GM19463 (cell line): ENCODE data around the gene ELFN1.

Source experiments
- ATAC-seq: cut with Tn5 transposase; IDR thresholded peaks from one replicate; pipeline ENCODE4 v1.9.1; 2021; ENCODE audit warnings: mild to moderate bottlenecking, moderate library complexity; ENCODE audit not compliant: unreplicated experiment

Gene ELFN1

DNA sequence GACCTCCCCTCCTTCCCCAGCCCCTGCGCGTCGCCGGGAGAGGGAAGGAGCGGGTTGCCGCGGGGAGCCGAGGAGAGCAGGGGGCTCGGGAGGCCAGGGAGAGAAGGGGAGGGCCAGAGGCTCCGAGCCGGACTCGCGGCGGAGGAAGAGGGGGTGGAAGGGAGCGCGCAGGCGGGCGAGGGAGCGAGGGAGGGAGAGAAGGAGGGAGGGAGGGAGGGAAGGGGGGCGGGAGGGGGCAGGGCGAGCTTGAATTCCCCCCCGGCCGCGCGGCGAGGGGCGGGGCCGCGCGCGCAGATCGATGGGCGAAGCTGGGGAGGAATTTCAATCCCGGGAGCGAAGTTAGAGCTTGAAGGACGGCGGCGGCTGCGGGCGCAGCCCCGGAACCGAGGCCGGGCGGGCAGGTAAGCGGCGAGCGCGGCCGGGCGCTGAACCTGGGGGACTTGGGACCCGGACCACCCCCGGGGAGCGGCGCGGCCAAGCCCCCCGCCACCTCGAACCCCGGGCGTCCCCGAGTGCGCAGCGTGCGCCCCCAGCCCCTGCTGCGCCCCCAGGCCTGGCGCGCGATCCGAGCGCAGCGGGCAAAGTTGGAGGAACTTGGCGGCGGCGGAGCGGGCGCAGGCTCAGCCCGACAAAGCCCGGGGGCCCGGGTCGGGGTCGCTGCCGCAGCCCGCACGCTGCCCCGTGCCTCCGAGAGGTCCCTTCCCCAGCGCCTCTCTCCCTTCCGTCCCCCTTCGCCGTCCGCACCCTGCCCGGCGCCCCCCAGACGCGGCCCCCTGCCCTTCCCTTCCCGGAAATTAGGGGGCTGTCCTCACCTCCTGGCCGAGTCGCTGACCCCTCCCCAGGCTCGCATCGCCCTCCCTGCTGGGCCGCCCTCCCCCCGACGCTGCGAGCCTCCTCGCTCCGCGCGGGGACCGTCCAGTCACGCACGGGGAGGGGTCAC is at the start of gene ELFN1:
TSS of gene ELFN1 (plus strand) at position 324 of the 940 bp plus-strand sequence. CDS start 74,320 bp downstream, outside the sequence.
- ATAC-seq: no peak

- ATAC-seq: no peak
These were observed 49.2 kb upstream of the ELFN1 start for GRCh38 chr7:1620835-1621234.

GRCh38 chr7:1621718-1622117 is 48.4 kb upstream of the ELFN1 start:
- no peak for ATAC-seq

DNA sequence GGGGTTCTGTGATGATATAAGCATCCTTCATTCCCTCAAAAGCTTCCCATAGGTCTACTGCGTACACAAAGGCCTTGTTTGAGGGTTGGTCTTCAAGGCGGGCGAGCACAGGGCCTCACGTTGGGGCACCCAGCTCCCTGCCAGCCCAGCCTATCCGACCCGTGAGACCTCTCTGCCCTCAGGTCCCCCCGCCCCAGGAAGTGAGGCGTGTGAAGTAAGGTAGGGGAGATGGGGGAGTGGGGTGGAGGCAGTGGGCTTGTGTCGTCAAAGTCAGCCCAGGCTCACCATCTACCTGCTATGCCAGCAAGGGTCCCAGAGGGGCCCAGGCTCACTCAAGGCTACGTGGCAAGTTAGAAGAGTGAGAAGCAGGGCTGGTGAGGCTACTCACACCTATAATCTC is 47.6 kb upstream of the ELFN1 start:
- no peak for ATAC-seq

DNA sequence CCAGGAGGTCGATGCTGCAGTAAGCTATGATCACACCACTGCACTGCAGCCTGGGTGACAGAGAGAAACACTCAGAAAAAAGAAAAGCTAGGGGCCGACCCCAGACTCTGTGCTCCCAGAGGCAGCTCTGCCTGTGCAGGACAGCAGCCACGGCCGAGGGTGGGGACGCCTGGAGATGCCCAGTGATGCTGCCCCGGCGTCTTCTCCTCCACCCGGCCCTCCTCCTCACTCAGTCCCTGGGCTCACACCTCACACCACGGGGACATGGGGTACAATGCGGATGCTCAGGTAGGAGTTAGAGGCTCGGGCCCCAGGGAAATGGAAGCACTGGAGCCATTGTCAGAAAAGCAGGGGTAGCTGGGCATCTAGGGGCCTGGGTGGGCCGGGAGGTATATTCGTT is 46.3 kb upstream of the ELFN1 start:
- no peak for ATAC-seq

- ATAC-seq: no peak
These were observed 44.8 kb upstream of the ELFN1 start for GRCh38 chr7:1624999-1625927.

DNA sequence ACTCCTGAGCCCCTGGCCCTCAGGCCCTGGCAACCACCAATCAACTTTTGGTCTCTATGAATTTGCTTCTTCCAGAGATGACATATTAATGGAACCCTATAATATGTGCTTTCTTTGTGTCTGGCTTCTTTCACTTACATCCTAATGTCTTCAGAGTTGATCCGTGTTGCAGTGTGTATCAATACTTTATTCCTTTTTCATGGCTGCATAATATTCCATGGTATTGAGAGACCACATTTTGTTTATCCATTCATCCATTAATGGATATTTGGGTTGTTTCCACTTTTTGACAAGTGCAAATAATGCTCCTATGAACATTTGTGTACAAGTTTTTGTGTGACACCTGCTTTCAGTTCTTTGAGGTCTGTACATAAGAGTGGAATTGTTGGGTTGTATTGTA is 43.3 kb upstream of the ELFN1 start:
- no peak for ATAC-seq

DNA sequence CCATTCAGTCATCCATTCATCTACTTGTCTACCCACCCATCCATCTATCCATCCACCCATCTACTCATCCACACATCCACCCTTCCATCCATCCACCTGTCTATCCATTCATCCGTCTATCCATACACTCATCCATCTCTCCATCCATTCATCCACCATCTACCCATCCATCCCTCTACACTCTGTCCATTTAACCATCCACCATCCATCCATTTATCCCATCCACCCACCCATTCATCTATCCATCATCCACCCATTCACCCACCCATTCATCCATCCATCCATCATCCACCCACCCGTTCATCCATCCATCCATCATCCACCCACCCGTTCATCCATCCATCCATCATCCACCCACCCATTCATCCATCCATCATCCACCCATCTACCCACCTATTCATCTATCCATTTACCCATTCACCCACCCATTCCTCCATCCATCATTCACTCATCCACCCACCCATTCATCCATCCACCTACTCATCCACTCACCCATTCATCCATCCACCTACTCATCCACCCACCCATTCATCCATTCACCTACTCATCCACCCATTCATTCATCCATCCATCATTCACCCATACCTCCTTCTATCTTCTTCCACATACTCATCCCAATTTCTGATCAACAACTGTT is 39.3 kb upstream of the ELFN1 start:
- ATAC-seq: no peak

GRCh38 chr7:1631678-1632077 is 38.4 kb upstream of the ELFN1 start:
- no peak for ATAC-seq

DNA sequence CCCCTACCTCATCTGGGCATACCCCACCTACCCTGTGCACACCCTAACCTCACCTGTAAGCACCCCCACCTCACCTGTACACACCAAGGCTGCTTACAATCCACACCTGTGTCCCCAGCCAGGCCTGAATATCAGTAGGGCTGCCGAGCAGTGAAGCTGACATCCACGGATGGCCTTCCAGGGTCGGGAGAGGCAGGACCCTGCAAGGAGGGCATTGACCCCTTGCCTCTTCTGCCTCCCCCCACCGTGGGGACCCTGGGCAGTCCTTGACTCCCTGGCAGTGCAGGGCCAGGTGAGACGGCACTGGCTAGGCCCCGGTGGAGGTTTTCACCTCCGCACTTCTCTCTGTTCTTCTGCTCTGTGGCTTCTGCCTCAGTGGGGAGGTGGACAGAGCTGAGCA is 37.6 kb upstream of the ELFN1 start:
- no peak for ATAC-seq

DNA sequence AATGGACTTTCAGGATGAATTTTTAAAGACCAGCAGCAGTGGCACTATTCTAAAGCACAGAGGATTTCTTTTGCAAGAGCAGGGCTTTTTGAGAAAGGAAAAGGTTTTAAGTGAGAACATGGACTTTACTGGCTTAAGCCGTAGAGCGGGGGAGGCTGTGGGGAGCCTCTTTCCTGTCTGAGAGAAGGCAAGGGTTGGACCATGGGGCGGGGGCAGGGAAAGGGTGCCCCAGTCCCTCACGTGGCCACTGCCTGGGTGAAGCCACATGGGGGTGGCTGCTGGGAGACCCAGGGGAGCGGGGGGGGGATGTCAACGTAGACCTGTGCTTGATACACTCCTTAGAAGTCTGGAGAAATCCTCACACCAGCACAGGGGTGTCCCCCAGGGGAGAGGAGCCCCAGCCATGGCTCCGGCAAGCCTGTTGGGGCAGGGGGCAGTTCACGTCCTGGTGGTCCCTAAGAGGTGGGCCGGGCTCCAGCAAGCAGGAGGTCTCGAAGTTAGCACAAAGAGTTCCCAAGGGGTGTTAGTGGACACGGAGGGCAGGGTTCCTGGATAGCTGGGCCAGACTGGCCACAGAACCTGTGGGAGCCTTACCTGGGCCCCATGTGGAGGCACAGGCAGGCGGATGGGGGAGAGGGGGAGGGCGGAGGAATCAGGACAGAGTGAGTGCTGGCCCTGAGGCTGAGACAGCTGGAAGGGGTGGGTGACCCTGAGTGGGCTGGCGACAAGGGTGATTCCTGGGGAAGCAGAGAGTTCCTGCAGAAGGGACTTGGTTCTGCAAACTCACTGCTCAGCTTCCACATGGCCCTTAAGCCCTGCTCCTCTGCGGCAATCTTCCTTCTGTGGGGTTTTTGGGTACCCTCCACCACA is 36.9 kb upstream of the ELFN1 start:
- ATAC-seq: no peak

DNA sequence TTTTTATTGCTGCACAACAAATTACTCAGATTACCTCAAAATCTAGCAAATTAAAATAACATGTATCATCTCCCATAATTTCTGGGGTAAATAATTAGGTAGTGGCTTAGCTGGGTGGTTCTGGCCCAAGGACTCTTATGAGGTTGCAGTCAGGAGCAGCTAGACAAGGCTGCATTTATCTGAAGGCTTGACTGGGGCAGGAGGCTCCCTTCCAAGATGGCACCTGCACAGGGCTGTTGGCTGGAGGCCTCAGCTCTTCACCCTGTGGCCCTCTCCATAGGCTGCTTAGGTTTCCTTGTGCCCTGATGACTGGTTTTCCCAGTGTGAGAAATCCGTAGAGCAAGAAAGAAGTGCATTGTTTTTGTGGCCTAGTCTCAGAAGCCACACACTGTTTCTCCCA is 34.7 kb upstream of the ELFN1 start:
- ATAC-seq: no peak

GRCh38 chr7:1637155-1637554 is 32.9 kb upstream of the ELFN1 start:
- ATAC-seq: no peak

- no peak for ATAC-seq
These were observed 31.8 kb upstream of the ELFN1 start for GRCh38 chr7:1638215-1638661.

DNA sequence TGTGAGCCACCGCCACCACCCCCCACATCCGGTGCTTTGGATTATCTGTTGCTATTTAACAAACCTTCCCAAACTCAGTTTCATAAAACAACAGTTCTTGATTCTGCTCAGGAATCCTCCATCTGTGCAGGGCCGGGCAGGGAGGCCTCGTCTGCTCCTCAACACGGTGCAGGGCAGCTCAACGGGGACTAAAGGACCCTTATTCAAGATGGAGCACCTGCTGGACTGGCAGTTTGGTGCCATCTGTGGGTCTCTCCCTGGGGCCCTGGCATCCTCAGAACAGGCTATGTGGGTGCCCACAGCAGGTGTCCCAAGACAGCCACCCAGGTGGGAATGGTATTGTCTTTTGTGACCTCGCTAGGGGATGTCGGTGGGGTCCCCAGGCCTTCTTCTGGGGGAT is 31.0 kb upstream of the ELFN1 start:
- ATAC-seq: no peak

- ATAC-seq: no peak
These were observed 30.4 kb upstream of the ELFN1 start for GRCh38 chr7:1639532-1640175.

DNA sequence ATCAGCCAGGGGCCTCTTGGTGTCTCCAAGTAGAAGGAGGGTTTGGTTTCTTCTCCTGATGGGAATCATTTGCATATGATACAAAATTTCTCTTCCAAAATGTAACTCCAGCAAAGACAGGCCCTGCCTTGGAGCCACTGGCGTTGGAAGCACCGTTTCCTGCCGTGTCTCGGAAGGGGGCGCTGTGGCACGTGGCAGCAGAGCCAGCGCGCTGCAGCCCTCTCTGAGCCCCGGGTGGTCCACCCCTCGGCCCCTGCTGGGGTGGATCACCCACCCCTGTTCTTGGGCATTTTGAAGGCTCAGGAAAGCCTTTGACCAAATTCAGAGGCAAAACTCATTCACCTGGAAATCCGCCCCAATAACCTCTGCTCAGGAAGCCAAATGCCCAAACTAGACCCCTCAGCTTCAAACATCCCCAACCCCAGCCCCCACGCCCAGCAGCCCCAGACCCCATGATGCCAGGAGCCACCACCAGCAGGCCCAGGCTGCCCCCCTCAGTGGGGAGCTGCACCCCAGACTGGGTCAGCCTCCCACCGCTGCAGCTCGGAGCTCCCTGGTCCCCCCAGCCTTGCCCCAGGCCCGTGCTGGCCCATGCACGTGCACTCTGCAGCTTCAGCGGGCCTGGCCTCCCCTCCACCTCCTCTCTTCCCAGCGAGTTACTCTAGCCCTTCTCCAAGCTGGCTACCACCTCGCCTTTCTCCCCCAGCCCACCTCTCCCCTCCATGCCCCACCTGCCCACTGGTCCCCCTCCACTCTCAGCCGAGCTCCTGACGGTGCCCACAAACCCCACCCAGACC is 29.5 kb upstream of the ELFN1 start:
- ATAC-seq: no peak

DNA sequence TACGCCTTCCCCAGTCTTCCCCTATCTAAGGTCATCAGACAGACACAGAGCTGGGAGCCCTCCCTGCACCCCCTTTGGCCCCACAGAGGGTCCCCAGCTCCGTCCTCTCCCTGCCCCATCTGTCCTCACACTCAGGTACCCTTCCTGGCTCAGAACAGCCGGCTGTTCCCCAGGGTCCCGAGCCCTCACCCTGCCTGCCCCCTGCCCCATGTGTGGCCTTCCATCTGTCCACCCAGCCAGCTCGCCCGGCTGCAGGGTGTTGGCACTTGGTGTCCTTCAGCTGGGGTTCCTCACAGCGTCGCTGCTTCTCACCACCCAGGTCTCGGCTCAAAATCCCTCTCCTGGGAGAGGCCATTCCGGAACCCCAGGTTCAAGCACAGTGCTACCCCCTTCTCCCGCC is 28.9 kb upstream of the ELFN1 start:
- no peak for ATAC-seq
